ENCODE data around the gene LDHAL6B.

Gene LDHAL6B

DNA sequence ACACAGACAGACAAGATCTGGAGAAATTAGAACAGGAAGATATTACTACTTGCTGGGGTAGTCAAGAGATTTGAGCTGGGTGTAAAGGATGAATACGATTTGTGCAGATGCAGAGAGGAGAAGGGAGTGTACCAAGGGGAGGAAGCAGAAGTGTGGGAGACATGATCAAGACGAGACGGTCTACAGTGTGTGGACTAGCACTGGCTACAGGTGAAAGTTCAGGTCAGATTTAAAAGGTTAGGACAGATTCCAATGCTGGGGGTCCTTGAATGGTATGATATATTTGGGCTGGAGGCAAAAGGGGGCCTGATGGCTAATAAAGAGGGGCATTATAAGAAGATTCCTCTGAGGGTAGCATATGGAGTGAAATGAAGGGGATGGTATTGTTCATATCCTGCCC is 12.1 kb downstream of the LDHAL6B start:
- DNase-seq (no peak), ATAC-seq (no peak)

DNA sequence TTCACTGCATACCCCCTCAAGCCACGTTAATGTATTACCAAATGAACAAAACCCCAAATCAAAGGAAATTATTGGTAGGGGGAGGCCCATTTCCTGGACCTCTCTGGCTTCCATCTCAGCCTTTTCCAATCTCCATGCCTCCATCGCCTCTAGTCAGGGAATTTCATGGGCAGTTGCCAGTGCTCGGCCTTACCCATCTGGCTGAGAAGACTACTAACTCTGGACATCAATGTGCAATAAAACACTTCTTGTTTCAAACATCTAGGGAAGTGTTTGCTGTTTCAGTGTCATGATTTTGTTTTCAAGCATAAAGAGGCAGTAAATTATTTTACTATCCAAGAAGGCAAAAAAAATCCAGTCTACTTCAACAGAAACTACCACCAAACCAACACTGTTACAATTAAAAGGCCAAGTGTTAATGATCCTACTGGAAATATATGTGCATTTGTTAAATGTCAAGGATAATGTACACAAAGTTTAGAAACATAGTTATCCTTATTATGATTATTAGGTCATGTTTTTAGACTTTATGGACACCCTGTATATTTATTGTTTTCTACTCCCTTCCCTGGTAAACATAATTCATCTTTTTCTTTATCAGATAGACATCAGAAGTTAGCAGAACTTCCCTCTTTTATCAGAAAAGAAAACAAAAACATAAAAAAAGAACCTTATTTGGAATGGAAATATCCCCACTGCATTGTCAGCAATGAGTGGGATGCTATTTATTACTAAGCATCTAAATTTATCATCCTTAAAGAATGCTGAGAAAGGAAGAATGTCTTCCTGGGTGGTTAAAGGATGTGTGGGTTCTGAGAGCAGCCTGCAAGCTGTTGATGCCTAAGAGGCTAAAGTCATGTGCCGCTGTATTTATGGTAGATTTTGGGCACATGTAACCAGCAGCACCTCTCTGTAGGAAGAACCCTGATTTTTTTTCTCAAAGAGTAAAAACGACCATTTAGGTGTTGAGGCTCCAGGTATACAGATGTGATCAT is 15.2 kb downstream of the LDHAL6B start:
- DNase-seq = no peak
- no peak for ATAC-seq

DNA sequence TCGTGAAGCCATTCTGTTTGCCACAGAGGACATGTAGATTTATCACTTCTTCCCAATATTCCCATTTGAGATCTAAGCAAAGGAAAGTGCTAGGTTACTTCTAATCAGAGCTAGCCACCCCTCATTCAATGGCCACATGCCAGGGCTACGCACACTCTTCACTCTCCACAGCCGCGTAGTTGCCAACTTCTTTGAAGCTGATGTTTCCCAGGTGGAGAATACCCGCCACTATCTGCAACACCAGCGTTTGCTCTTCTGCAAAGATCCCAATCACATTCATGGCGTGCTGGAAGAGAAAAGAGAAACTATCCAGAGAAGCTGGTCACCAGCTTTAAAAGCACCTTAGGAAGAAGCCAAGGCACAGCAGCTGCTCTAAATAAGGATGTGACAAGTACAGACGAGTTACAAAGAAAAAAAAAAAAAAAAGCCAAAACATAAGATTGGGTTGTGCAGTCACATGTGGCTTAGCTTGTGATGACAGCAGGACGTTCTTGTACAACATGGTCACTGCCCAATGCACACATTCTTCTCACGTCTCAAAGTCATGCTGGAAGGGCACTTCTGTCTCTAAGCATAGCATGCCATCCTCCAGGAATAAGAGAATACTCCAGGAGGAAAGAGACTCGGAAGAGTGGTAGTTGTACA is 16.4 kb downstream of the LDHAL6B start:
- ATAC-seq (no peak), DNase-seq (no peak)

DNA sequence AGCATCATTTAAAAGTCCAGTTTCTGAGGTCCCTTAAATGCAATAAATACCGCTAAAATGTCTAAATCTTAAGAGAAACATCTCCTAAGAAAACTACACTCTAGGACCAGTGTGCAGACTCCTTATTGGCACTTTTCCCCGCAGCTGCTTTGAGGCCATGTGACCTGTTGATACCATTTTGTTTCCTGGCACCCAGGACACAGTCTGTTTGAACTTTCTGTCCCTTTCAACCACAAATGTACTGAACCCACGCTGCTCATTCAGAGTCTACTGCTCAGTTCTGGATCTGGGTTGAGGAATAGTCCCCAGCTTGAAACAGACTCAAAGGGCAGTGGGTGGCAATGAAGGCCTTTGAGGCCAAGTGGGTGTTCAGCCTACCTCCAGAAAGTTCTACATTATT is 17.1 kb downstream of the LDHAL6B start:
- ATAC-seq (no peak), DNase-seq (no peak)

DNA sequence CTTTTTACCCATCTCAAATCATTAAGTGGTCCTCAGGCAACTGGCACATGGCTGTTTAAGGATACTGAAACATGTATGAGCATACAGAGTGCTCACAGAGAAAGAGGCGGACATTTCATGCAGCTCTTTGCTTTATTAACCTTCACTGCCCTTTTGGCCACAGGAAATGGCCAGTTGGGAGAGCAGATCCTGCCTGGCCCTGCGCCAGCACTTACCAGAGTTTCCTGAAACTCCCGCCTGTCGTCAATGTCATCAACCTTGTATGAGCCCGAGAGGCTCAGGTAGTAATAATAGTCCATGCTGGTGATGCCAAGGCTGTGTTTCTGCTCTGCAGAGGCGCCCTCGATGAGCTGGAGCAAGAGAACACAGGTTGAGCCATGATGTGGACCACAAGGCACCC is 17.8 kb downstream of the LDHAL6B start:
- no peak for DNase-seq
- no peak for ATAC-seq

DNA sequence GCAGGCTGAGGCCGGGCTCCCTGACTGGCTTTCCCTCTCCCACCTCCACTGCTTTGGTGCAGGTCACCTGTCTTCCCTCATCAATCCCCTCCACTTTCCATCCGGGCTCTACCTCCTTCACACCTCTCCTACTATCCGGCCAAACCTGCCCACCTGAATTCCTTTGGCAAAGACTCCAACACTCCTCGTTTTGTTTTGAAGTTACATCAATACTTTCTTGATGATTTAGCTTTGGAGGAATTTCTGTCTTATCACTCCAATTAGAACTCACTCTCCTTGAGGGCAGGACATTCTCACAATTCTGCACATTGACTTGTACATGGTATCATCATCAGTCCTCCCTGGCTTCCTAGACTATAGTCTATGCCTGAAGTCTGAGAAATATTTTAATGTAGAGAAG is 20.4 kb downstream of the LDHAL6B start:
- DNase-seq (no peak), ATAC-seq (no peak)

DNA sequence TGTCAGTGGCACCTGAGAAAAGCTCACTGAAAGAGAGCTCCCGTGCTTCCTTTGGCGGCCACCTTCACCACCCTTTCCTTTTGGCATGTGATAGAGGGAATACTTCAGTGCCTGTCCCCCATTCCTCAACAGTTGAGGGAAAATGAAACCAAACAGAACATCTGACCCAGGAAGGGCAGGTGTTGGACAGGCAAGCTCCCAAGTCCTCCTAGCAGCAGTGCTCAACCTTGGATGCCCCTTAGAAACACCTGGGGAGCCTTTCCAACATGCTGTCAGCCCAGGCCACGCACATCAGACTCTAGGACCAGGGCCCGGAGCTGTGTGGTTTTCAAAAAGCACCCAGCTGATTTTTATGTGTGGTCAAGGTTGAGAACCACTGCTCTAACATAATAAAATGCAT is 22.4 kb downstream of the LDHAL6B start:
- ATAC-seq (no peak), DNase-seq (no peak)

DNA sequence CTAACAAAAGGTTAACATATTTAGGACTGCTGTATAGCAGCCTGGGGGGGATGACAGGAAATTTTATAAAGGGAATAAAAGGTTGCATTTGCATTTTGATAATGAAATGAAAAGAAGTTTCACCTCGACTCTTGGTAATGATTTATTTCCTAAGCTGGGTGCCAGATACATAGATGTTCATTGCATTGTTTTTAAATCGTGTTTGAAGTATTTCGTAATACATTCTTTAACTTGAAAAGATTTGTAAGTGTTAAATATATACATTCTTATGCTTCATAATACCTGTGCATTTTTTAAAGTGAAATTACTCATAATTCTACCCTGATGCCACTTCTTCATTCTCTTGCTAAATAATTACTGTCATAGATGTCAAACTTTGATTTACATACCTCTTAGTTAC is 22.8 kb downstream of the LDHAL6B start:
- no peak for DNase-seq
- no peak for ATAC-seq

DNA sequence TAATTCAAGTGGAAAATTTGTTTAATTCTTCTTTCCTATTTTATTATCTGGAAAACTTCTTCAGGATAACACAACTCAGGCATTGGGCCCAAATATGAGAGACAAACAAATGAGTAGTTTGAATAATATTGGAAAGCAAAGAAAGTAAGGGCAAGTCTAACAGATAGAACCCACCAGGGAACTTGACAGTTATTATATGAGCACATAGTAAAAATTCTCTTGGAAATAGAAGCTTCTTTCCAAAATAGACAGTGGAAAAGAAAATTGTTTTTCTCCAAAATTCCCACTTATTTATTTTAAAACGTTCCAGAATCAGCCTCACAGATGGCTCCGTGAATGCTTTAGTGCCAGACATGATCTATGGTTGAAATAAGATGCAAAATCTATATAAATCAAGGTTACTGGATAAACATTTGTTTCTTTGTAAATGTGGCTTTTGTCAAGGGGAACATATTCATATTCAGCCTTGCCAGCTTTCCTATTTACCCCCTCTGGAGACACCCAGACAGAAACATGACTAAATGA is 23.9 kb downstream of the LDHAL6B start:
- DNase-seq (no peak), ATAC-seq (no peak)

DNA sequence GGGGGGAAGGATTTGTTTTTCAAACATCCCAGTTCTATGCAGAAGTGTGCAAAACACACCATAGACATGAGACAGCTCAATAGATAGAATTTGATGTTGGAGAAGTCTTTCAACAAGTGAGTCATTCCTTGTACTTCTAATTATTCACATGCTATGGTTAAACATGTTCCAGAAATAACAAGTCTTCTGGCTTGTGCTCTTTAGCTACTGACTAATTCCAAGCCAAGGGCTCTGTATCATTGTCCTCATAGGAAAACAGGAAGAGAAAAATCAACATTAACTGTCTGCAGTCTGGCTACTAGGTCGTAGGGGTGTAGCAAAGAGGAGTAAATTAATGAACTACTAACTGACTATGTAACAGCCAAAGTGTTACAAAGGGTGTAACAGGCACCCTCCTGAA is 25.8 kb downstream of the LDHAL6B start:
- ATAC-seq (no peak), DNase-seq (no peak)

DNA sequence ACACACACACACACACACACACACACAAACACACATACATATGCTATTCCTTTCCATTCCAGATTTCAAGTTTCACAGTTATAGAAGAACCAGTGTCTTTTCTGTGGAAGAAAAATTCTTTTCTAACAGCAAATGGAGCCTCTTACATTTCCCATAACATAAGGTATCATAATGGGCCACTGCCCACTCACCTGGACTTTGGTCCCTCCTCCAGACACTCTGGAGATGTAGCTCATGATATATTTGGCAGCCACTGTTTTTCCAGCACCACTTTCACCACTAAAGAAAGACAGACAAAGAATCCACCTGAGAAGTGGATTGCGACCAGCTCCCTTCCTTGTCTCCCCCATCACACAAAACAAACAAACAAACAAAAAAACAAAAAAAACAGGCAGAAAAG is 29.8 kb downstream of the LDHAL6B start:
- DNase-seq (no peak), ATAC-seq (no peak)

DNA sequence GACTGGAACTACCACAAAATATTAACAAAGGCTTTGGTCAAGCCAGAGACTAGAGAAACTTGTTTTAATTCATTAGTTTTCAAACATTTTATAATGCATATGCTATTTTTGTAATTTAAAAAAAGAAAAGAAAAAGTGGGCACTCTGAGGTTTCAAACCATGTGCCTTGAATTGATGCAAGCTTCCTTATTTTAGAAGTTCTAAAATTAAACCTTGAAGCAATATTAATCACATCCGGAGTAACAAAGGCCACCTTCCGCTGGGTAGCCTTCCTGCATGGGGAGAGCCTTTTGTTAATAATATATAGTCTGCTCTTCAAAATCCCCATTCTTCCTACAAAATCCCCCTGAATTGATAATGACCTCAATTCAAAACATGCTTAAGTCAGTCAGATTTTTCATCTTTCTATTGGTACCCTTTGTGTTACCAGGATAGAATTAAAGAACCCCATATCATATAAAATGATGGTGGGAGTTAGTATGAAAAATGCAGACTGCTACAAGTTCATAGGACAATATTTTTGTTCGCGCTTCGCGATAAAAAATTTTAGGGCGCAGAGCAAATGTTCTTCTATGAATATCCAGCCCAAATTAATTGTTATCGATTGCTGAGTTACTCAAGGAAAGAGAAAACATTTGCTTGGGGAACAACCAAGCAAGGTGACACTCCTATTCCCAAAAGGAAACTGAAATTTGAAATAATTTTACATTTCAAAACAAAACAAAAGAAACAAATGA is 30.6 kb downstream of the LDHAL6B start:
- ATAC-seq (peak; percentile 63), DNase-seq (no peak)

DNA sequence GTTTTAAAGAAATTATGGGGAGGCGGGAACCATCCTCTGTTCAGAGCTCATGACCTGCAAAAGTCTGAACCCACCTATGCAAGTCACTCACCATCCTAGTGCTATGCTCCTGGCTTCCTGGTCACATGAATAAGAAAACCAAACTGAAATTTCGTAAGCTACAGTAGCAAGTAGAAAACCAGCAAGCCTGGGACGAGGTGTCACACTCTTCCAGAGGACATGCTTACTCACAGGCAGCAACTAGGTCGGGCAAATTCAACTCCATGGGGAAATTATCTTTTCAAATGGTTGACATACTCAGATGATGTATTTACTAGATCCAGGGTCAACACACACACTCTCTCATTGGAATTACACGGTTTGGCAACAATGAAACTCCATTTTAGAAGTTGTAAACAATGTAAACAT is 31.3 kb downstream of the LDHAL6B start:
- ATAC-seq = peak; percentile 23
- no peak for DNase-seq

DNA sequence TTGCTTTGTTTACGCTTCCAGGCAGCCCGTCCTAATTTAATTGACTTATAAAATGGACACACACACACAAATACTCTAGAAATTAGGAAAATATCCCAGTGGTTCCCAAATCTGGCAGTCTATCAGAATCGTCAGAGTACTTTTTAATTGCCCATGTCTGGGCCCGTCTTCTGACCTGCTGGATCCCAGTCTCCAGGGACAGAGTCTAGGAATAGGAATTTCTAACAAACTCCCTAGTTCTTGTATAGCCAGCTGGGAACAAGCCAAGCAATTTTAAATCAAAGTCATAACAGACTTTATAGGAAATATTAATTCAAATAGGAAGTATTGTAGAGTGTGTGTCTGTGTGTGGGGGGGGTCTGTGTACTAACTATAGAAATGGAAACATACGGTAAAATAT is 33.4 kb downstream of the LDHAL6B start:
- ATAC-seq = no peak
- no peak for DNase-seq

DNA sequence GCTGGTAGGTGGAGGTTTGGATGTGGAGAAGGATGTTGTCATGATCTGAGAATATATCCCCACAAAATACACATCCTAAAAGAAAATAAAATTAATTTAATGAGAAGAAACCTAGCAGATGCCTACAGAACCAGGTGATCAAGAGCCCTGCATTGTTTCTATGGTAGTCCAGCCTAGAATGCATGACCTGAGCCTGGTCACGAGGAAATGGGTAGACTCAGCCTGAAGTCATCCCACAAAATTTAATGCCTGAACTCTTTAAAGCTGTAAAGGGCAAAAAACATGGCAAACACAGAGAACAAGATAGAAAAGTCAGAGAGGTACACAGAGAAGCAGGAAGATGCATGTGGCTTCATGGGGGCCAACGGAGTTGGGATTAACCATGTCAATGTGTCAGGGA is 36.0 kb downstream of the LDHAL6B start:
- DNase-seq (no peak), ATAC-seq (no peak)

DNA sequence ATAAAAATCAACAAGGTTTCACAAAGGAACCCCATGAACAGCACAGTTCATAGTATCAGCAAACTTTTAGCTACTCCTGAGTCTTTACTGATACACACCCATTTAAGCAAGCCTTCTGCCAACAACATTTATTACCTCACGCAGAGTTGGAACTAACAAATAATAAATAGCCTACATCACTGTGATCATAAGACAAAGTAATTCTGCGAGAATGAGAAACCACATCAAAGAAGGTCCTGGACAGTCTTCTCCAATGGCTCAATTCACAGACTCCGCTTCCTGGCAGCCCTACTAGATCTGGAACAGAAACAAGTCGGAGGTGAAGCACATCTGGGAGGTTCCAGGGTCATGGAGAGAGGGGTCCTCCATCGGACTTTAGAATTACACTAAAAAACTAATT is 37.0 kb downstream of the LDHAL6B start:
- DNase-seq (no peak), ATAC-seq (no peak)

DNA sequence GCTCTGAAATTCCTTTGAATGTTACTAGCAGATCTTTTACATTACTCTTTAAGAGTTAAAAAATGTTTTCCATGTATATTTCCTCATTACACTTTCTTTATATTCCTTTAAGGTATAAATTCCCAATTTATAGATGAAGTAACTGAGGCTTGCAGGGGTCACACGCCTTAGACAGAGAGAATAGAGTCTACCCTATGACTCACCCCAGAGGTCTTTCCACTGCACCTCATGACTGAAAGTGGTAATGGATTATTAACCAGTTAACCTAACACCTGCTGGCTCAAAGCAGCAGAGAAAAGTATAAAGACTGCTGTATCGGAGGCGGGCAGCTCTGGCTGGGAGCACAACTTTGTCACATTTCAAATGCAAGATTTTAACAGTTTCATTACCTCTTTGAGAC is 37.7 kb downstream of the LDHAL6B start:
- ATAC-seq (peak; percentile 82), DNase-seq (no peak)

DNA sequence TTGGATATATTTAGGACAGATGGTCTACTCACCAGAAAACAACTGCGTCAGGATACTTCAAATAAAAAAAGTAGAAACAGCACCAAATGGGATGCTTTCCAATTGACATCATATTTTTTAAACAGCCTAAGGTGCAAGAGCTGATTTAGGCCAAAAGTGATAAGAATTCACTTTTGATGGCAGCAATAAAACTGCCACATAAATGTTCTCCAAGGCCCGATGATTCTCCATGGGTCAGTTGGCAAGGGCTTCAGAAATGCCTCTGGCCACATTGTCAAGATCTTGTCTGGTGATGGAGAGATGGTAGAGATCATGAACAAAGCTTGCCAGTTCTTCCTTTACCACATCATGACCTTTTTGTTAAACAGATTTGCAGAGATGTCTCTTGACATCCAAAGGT is 38.9 kb downstream of the LDHAL6B start:
- DNase-seq (no peak), ATAC-seq (no peak)

DNA sequence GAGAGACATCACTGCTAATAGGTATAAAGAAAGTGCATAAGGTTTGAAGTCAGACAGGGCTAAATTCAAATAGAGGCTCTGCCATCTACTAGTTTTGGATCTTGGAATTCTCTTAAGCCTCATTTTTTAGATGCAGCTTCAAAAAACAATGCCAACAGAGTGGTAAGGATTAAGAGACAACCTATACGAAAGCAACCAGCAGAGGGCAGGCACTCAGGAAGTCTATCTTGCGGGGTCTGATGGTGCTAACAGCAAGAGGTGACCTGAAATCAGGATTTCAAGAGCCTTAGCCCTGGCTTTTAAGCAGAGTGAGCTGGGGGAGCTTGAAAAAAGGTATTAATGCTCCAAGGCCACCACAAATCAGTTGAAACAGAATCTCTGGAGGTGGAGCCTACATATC is 40.7 kb downstream of the LDHAL6B start:
- ATAC-seq = peak; percentile 66
- DNase-seq = peak; percentile 60

DNA sequence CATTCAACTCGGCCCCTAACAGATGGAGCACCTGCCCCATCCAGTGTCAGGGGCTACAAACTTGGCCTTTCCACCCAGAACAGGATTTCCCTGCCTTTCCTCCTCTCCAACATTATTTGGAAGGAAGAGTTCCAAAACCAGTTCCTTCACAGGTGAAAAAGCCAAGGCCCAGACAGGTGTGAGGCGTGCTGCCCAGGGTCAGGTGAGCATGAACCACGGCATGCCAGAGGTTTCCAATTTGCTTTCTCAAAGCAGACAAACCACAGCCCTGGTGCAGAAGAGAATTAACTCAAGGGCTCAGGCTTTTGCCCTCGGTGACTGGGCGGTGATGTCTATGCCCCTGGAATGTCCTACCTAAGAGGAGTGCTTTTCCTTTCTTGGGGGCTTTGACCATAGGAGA is 43.2 kb downstream of the LDHAL6B start:
- DNase-seq = no peak
- ATAC-seq = no peak

DNA sequence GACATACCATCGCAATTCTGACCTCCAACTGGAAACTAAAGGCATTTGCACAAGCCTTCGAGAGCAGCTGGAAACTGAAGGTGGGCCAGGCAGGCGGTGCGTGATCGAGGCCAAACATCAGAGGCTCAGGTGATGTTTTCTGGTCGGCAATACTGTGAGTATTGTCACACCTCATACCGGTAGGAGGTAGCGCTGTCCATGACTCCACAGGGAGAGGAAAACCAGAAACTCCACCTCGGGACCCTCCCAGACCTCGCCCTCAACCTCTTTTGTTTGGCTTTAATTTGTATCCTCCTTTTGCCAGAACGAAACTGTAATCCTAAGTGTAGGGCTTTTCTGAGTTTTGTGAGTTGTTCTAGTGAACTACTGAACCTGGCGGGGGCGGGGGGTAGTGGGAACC is 43.6 kb downstream of the LDHAL6B start:
- ATAC-seq (no peak), DNase-seq (no peak)

DNA sequence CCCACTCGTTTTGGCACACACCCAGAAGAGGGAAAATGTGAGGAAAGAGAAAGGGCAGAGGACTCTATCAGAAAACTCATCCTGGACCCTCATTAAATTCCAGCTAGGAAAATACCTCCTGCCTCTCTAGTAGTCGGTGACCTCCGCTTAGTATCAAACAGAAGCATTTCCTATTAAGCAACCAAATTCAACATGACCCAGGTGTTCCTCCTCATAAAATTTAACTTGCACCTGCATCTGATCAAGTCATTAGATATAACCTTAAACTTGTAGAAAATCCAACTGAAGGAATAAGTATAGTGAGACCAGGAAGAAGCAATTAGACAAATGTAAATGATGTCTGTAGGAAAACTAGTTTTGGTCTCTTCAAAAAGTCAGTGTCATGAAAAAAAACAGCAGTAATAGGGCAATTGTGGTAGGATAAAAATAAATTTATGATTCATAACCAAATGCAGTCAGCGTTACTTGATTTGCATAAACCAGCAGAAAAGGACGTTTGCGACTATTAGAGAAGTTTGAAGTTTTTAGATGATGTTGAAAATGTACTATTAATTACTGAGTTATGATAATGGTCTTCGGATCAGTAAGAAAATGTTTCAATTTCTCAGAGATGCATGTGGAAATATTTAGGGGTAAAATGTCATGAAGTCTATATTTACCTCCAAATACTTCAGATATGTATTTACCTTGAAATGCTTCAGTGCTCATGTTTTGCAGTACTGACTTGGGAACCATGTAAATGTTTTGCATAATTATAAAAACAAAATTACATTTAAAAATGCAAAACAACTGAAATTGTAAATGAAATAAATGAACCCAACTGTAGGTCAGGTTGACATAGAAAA is 44.6 kb downstream of the LDHAL6B start:
- ATAC-seq (no peak), DNase-seq (no peak)
